Measurements from ENCODE around the gene ETV7. TPM values are rescaled to one million over a fixed set of nuclear protein-coding genes. Genes with fewer than 3 reads are reported as not detected.

ETV7 gene
- total and polyA plus RNA-seq, 2 of the 13 experiments (the other 11 are each of a cell fraction or from before 2014, with no cell fraction given) = not detected

- TF ChIP-seq ZNF280D (CRISPR knock-in tag; IDR thresholded peaks at IDR 0.05) (peak; percentile 88), PLRG1 (conservative IDR thresholded peaks at IDR 0.05) (no peak), MLX (CRISPR knock-in tag; IDR thresholded peaks at IDR 0.05) (peak; percentile 65), TFE3 (CRISPR knock-in tag; IDR thresholded peaks at IDR 0.05) (peak; percentile 82), MBNL3 (CRISPR knock-in tag; conservative IDR thresholded peaks at IDR 0.05) (no peak), NFKB2 (CRISPR knock-in tag; IDR thresholded peaks at IDR 0.05; ENCODE audit: borderline replicate concordance) (peak; percentile 66), GTF2F1 (IDR thresholded peaks at IDR 0.05; ENCODE audit: low read length) (0 out of 2 replicates have a peak, but pooled peaks have one; percentile 48), RNF2 (conservative IDR thresholded peaks at IDR 0.05; ENCODE audit: low read depth) (peak; percentile 82), SNAPC5 (CRISPR knock-in tag; IDR thresholded peaks at IDR 0.05; ENCODE audit: borderline replicate concordance) (peak; percentile 85), ARID2 (CRISPR knock-in tag; IDR thresholded peaks at IDR 0.05; ENCODE audit: borderline replicate concordance) (peak; percentile 59; the same call in 1 of the 2 replicates), BRCA1 (CRISPR knock-in tag; IDR thresholded peaks at IDR 0.05) (0 out of 2 replicates have a peak, but pooled peaks have one; percentile 19), ZNF17 (CRISPR knock-in tag; IDR thresholded peaks at IDR 0.05) (no peak; the same call in 1 of the 2 replicates), PHB2 (IDR thresholded peaks at IDR 0.05; ENCODE audit: partially characterized antibody) (no peak), NFKBIZ (CRISPR knock-in tag; IDR thresholded peaks at IDR 0.05) (0 out of 2 replicates have a peak, but pooled peaks have one; percentile 80), FOXA3 (CRISPR knock-in tag; IDR thresholded peaks at IDR 0.05) (peak; percentile 62), ZNF556 (CRISPR knock-in tag; IDR thresholded peaks at IDR 0.05; ENCODE audit: borderline replicate concordance) (peak; percentile 42; the same call in 1 of the 2 replicates)
- TF ChIP-seq, protein P1, sequence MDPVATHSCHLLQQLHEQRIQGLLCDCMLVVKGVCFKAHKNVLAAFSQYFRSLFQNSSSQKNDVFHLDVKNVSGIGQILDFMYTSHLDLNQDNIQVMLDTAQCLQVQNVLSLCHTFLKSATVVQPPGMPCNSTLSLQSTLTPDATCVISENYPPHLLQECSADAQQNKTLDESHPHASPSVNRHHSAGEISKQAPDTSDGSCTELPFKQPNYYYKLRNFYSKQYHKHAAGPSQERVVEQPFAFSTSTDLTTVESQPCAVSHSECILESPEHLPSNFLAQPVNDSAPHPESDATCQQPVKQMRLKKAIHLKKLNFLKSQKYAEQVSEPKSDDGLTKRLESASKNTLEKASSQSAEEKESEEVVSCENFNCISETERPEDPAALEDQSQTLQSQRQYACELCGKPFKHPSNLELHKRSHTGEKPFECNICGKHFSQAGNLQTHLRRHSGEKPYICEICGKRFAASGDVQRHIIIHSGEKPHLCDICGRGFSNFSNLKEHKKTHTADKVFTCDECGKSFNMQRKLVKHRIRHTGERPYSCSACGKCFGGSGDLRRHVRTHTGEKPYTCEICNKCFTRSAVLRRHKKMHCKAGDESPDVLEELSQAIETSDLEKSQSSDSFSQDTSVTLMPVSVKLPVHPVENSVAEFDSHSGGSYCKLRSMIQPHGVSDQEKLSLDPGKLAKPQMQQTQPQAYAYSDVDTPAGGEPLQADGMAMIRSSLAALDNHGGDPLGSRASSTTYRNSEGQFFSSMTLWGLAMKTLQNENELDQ (CRISPR knock-in tag; IDR thresholded peaks at IDR 0.05; ENCODE audit: borderline replicate concordance) = no peak
- TF ChIP-seq, protein P2, sequence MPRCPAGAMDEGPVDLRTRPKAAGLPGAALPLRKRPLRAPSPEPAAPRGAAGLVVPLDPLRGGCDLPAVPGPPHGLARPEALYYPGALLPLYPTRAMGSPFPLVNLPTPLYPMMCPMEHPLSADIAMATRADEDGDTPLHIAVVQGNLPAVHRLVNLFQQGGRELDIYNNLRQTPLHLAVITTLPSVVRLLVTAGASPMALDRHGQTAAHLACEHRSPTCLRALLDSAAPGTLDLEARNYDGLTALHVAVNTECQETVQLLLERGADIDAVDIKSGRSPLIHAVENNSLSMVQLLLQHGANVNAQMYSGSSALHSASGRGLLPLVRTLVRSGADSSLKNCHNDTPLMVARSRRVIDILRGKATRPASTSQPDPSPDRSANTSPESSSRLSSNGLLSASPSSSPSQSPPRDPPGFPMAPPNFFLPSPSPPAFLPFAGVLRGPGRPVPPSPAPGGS (CRISPR knock-in tag; IDR thresholded peaks at IDR 0.05) = peak; percentile 68; the same call in 1 of the 2 replicates
- TF ChIP-seq, protein P3, sequence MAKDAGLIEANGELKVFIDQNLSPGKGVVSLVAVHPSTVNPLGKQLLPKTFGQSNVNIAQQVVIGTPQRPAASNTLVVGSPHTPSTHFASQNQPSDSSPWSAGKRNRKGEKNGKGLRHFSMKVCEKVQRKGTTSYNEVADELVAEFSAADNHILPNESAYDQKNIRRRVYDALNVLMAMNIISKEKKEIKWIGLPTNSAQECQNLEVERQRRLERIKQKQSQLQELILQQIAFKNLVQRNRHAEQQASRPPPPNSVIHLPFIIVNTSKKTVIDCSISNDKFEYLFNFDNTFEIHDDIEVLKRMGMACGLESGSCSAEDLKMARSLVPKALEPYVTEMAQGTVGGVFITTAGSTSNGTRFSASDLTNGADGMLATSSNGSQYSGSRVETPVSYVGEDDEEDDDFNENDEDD (CRISPR knock-in tag; IDR thresholded peaks at IDR 0.05; ENCODE audit: borderline replicate concordance) = peak; percentile 98
These were observed 35.8 kb upstream of the ETV7 start (continued) for GRCh38 chr6:36423101-36423824.
